Vagina (tissue), 2 donors: ENCODE data around the gene UNC13B. TPM values are rescaled to one million over a fixed set of nuclear protein-coding genes. Genes with fewer than 3 reads are reported as not detected.

ENCODE experiments used
- DNase-seq, 2 donors: peaks; one replicate each; pipeline ENCODE4 v3.0.0-alpha.2; 2017; ENCODE audit errors: extremely low spot score in 2 of 2
- H3K27ac ChIP-seq: fragments of 200-600 bp; sonication (generic); one replicate; pipeline ENCODE4 v1.5.1; 2019
- H3K27me3 ChIP-seq: fragments of 200-600 bp; sonication (generic); one replicate; pipeline ENCODE4 v1.5.1; 2019
- H3K36me3 ChIP-seq, 2 donors: fragments of 200-600 bp; sonication (generic); one replicate each; pipeline ENCODE4 v1.5.1; 2017 to 2019
- H3K4me1 ChIP-seq: fragments of 200-600 bp; sonication (generic); one replicate; pipeline ENCODE4 v1.5.1; 2019
- H3K4me3 ChIP-seq, 2 donors: fragments of 200-600 bp; sonication (generic); 1 replicate in 1 of 2; 2 replicates in 1 of 2; pipeline ENCODE4 v1.5.1; 2016 to 2019
- H3K9me3 ChIP-seq: fragments of 200-600 bp; sonication (generic); one replicate; pipeline ENCODE4 v1.5.1; 2019
- CTCF ChIP-seq, 3 experiments: fragments of 450-650 bp in 2 of 3; fragments of 200-600 bp in 1 of 3; sonication (generic) in 1 of 3; IDR thresholded peaks; one replicate each; pipeline ENCODE4 v1.5.1; 2017 to 2019; ENCODE audit warnings: antibody characterized with exemption in 3 of 3, mild to moderate bottlenecking in 2 of 3, moderate library complexity in 2 of 3
- POLR2A ChIP-seq, 2 donors: fragments of 450-650 bp; IDR thresholded peaks; one replicate each; pipeline ENCODE4 v1.6.1; 2017; ENCODE audit warnings: antibody characterized with exemption in 2 of 2, mild to moderate bottlenecking in 2 of 2, moderate library complexity in 2 of 2
- POLR2AphosphoS5 ChIP-seq, 2 donors: sonication (generic); formaldehyde crosslinking; IDR thresholded peaks; one replicate each; pipeline ENCODE4 v1.9.0; 2017; ENCODE audit warnings: antibody characterized with exemption in 2 of 2, mild to moderate bottlenecking in 2 of 2, low read depth in 1 of 2; ENCODE audit not compliant: insufficient read depth in 1 of 2
- intact Hi-C: fragments of 100-400 bp; cut with DNase I; formaldehyde crosslinking; loops from one replicate; pipeline ENCODE4 v1.15.1; 2023
- total RNA-seq: library from RNA; depleted of rRNA; stranded (reverse); fragments of >200 nt; gene quantifications from one replicate; pipeline ENCODE4 v1.2.3, GENCODE V29; 2016

The UNC13B gene
- total RNA-seq, 1 donor from 2014 or later = 20.4 TPM

GRCh38 chr9:35294066-35294465, 132.3 kb downstream of the UNC13B start:
- Histone ChIP-seq H3K27ac (no peak overlapping the region), H3K36me3 (no peaks in the 10 kb centered on the region), H3K27me3 (no peaks in the 10 kb centered on the region), H3K9me3 (no peaks in the 10 kb centered on the region), H3K4me3 (no peak overlapping the region), H3K4me1 (no peaks in the 10 kb centered on the region)
- DNase-seq = no peak
- intact Hi-C loops = no loop called here
- TF ChIP-seq POLR2A (IDR thresholded peaks at IDR 0.05) (no peak), POLR2AphosphoS5 (IDR thresholded peaks at IDR 0.05; ENCODE audit: insufficient read depth in 1 of 2, low read depth in 1 of 2) (no peak), CTCF (IDR thresholded peaks at IDR 0.05) (no peak)

GRCh38 chr9:35294556-35294955, 132.7 kb downstream of the UNC13B start:
- TF ChIP-seq CTCF (IDR thresholded peaks at IDR 0.05) (no peak), POLR2A (IDR thresholded peaks at IDR 0.05) (no peak), POLR2AphosphoS5 (IDR thresholded peaks at IDR 0.05; ENCODE audit: insufficient read depth in 1 of 2, low read depth in 1 of 2) (no peak)
- H3K36me3 ChIP-seq = no peaks in the 10 kb centered on the region
- no peak overlapping the region for H3K4me3 ChIP-seq
- H3K9me3 ChIP-seq = no peaks in the 10 kb centered on the region
- no peaks in the 10 kb centered on the region for H3K27me3 ChIP-seq
- H3K27ac ChIP-seq = no peak overlapping the region
- DNase-seq = no peak
- intact Hi-C loops = no loop called here
- H3K4me1 ChIP-seq = no peaks in the 10 kb centered on the region

- Histone ChIP-seq H3K36me3 (no peaks in the 10 kb centered on the region), H3K4me3 (no peak overlapping the region), H3K27me3 (no peaks in the 10 kb centered on the region), H3K4me1 (no peaks in the 10 kb centered on the region), H3K27ac (no peak overlapping the region), H3K9me3 (no peaks in the 10 kb centered on the region)
- no peak for TF ChIP-seq POLR2AphosphoS5 (IDR thresholded peaks at IDR 0.05; ENCODE audit: insufficient read depth in 1 of 2, low read depth in 1 of 2)
- DNase-seq = no peak
- intact Hi-C loops = no loop called here
These were observed 133.7 kb downstream of the UNC13B start for GRCh38 chr9:35295369-35296036.

GRCh38 chr9:35303567-35303966, 141.8 kb downstream of the UNC13B start:
- H3K27me3 ChIP-seq = no peaks in the 10 kb centered on the region
- no peak for TF ChIP-seq POLR2AphosphoS5 (IDR thresholded peaks at IDR 0.05; ENCODE audit: insufficient read depth in 1 of 2, low read depth in 1 of 2)
- TF ChIP-seq POLR2A (IDR thresholded peaks at IDR 0.05) = no peak
- TF ChIP-seq CTCF (IDR thresholded peaks at IDR 0.05) = no peak
- intact Hi-C loops = no loop called here
- H3K9me3 ChIP-seq = no peaks in the 10 kb centered on the region
- H3K36me3 ChIP-seq = no peaks in the 10 kb centered on the region
- no peak overlapping the region for H3K4me3 ChIP-seq
- DNase-seq = no peak
- H3K4me1 ChIP-seq = no peaks in the 10 kb centered on the region
- H3K27ac ChIP-seq = no peak overlapping the region

- DNase-seq = no peak
- H3K4me3 ChIP-seq = no peak overlapping the region
- intact Hi-C loops = no loop called here
- no peaks in the 10 kb centered on the region for H3K27me3 ChIP-seq
- H3K9me3 ChIP-seq = no peaks in the 10 kb centered on the region
- no peaks in the 10 kb centered on the region for H3K4me1 ChIP-seq
- peaks cover 0 to 6% of the 10 kb centered on the region in 2 donors for H3K36me3 ChIP-seq
- H3K27ac ChIP-seq = no peak overlapping the region
- TF ChIP-seq CTCF (IDR thresholded peaks at IDR 0.05) (no peak), POLR2AphosphoS5 (IDR thresholded peaks at IDR 0.05; ENCODE audit: insufficient read depth in 1 of 2, low read depth in 1 of 2) (no peak), POLR2A (IDR thresholded peaks at IDR 0.05) (no peak)
These were observed 144.5 kb downstream of the UNC13B start for GRCh38 chr9:35306283-35306682.
